ENCODE results near the gene ACTRT3.
A peak's percentile ranks its signal among the peaks of the same experiment; 100 is the strongest.

The ACTRT3 gene

DNA sequence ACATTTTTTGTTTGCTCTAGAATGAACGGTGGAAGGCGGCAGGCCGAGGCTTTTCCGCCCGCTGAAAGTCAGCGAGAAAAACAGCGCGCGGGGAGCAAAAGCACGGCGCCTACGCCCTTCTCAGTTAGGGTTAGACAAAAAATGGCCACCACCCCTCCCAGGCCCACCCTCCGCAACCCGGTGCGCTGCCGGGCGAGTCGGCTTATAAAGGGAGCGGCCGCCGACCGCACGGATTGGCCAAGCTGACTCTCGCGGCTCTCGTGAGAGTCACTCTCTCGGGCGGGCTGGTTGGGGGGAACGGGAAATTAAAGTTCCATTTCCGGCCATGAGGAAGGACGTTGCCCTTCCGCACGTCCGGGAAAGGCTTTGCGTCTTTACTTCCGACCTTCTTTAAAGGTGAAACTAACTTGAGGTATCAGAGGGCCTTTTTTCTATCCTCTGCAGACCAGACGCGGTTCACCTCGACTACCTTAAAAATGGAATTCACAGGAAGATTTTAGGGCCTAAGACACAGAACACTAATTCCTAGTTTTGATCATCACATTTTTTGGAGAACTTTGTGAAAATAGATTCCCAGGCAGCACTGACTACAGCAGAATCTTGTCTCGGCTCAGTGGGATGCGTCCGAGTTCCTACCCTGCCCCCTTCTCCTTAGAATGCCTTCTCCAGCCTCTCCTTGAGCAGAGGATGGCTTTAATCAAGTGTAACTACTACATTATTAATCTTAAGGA is 4.3 kb downstream of the ACTRT3 start, which contains the start of gene TERC:
TERC (minus strand) TSS at position 179 of the 731 bp plus-strand sequence.
- peak; percentile 60 for TF ChIP-seq TAF1 (IDR thresholded peaks at IDR 0.05; ENCODE audit: low read depth)
- 0 out of 2 replicates have a peak, but pooled peaks have one; percentile 29 for TF ChIP-seq FOXM1 (IDR thresholded peaks at IDR 0.05; ENCODE audit: borderline replicate concordance, low read depth)
- TF ChIP-seq, protein P1, sequence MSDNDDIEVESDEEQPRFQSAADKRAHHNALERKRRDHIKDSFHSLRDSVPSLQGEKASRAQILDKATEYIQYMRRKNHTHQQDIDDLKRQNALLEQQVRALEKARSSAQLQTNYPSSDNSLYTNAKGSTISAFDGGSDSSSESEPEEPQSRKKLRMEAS (IDR thresholded peaks at IDR 0.05), result peak; percentile 72; the same call in 1 of the 2 replicates
- TF ChIP-seq, protein P2, sequence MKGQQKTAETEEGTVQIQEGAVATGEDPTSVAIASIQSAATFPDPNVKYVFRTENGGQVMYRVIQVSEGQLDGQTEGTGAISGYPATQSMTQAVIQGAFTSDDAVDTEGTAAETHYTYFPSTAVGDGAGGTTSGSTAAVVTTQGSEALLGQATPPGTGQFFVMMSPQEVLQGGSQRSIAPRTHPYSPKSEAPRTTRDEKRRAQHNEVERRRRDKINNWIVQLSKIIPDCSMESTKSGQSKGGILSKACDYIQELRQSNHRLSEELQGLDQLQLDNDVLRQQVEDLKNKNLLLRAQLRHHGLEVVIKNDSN (IDR thresholded peaks at IDR 0.05), result peak; percentile 6; the same call in 1 of the 2 replicates
- no peak for TF ChIP-seq NFIC (IDR thresholded peaks at IDR 0.05)
- peak; percentile 84 for TF ChIP-seq YY1 (IDR thresholded peaks at IDR 0.05; ENCODE audit: low read depth)
- 0 out of 2 replicates have a peak, but pooled peaks have one; percentile 9 for TF ChIP-seq EP300 (IDR thresholded peaks at IDR 0.05; ENCODE audit: borderline replicate concordance)
- TF ChIP-seq TEAD4 (IDR thresholded peaks at IDR 0.05), result no peak

DNA sequence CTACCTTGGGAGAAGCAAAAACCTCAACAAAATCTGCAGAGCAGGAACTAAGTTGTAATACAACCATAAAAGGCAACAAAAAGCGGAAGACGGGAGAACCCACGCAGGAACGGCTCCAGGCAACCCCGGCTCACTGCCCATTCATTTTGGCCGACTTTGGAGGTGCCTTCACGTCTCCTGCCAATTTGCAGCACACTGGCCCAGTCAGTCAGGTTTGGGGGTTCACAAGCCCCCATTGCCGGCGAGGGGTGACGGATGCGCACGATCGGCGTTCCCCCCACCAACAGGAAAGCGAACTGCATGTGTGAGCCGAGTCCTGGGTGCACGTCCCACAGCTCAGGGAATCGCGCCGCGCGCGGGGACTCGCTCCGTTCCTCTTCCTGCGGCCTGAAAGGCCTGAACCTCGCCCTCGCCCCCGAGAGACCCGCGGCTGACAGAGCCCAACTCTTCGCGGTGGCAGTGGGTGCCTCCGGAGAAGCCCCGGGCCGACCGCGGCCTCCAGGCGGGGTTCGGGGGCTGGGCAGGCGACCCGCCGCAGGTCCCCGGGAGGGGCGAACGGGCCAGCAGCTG is 5.0 kb downstream of the ACTRT3 start:
- no peak for TF ChIP-seq TEAD4 (IDR thresholded peaks at IDR 0.05)
- peak; percentile 61; the same call in 1 of the 2 replicates for TF ChIP-seq ZBTB7A (IDR thresholded peaks at IDR 0.05; ENCODE audit: low read depth)
- TF ChIP-seq TCF12 (IDR thresholded peaks at IDR 0.05; ENCODE audit: low read depth), result peak; percentile 30; the same call in 1 of the 2 replicates

DNA sequence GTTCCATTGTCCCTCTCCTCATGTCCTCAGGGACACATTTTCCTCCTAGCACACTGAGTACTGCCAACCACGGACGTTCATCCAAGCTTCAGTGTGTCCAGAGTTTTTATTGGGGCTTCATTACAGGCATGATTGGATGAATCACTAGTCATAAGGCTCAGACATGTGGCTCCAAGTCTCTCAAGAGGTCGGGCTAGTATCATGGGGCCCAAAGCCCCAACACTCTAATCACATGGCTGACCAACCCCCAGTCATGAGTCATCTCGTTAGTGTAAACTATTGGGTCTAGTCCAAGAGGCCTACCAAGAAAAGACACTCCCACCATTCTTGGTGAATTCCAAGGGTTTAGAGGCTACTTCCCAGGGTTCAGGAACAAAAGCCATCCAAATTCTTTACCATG is 8.9 kb downstream of the ACTRT3 start:
- TF ChIP-seq, protein P2 (IDR thresholded peaks at IDR 0.05), result peak; percentile 52
- TF ChIP-seq CREB1 (IDR thresholded peaks at IDR 0.05; ENCODE audit: low read depth), result no peak
- TF ChIP-seq NFIC (IDR thresholded peaks at IDR 0.05), result peak; percentile 54
- no peak for TF ChIP-seq ZBTB7A (IDR thresholded peaks at IDR 0.05; ENCODE audit: low read depth)
- TF ChIP-seq TCF12 (IDR thresholded peaks at IDR 0.05; ENCODE audit: low read depth), result 0 out of 2 replicates have a peak, but pooled peaks have one; percentile 34
- no peak for TF ChIP-seq EP300 (IDR thresholded peaks at IDR 0.05; ENCODE audit: borderline replicate concordance)
- TF ChIP-seq, protein P1 (IDR thresholded peaks at IDR 0.05), result peak; percentile 46; the same call in 1 of the 2 replicates
- no peak for TF ChIP-seq CEBPB (IDR thresholded peaks at IDR 0.05)
- peak; percentile 64 for TF ChIP-seq TEAD4 (IDR thresholded peaks at IDR 0.05)
- no peak for TF ChIP-seq FOXM1 (IDR thresholded peaks at IDR 0.05; ENCODE audit: borderline replicate concordance, low read depth)
- TF ChIP-seq EGR1 (IDR thresholded peaks at IDR 0.05), result no peak
- no peak for TF ChIP-seq TAF1 (IDR thresholded peaks at IDR 0.05; ENCODE audit: low read depth)
- TF ChIP-seq RAD21 (IDR thresholded peaks at IDR 0.05; ENCODE audit: low read depth), result no peak
- TF ChIP-seq YY1 (IDR thresholded peaks at IDR 0.05; ENCODE audit: low read depth), result no peak
- TF ChIP-seq, protein P3, sequence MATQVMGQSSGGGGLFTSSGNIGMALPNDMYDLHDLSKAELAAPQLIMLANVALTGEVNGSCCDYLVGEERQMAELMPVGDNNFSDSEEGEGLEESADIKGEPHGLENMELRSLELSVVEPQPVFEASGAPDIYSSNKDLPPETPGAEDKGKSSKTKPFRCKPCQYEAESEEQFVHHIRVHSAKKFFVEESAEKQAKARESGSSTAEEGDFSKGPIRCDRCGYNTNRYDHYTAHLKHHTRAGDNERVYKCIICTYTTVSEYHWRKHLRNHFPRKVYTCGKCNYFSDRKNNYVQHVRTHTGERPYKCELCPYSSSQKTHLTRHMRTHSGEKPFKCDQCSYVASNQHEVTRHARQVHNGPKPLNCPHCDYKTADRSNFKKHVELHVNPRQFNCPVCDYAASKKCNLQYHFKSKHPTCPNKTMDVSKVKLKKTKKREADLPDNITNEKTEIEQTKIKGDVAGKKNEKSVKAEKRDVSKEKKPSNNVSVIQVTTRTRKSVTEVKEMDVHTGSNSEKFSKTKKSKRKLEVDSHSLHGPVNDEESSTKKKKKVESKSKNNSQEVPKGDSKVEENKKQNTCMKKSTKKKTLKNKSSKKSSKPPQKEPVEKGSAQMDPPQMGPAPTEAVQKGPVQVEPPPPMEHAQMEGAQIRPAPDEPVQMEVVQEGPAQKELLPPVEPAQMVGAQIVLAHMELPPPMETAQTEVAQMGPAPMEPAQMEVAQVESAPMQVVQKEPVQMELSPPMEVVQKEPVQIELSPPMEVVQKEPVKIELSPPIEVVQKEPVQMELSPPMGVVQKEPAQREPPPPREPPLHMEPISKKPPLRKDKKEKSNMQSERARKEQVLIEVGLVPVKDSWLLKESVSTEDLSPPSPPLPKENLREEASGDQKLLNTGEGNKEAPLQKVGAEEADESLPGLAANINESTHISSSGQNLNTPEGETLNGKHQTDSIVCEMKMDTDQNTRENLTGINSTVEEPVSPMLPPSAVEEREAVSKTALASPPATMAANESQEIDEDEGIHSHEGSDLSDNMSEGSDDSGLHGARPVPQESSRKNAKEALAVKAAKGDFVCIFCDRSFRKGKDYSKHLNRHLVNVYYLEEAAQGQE (IDR thresholded peaks at IDR 0.05; ENCODE audit: low read depth), result no peak

DNA sequence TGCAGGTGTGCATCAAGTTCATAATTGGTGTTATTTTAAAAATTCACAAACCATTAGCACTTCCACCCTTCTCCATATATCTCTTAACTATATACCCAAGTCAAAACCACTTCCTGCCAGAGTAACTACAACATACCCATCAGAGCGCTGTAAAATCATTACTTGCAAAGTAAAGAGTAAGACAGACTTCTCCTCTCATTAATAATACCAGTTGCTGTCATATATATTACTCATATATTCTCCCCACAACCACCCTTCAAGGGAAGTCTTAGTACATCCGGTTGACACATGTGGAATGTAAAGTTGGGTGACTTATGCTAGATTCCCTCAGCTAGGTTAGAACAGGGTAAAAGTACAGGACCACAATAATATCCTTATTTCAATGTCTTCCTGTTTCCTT is 10.1 kb downstream of the ACTRT3 start:
- TF ChIP-seq, protein P3 (IDR thresholded peaks at IDR 0.05; ENCODE audit: low read depth), result no peak
- TF ChIP-seq EGR1 (IDR thresholded peaks at IDR 0.05), result no peak
- TF ChIP-seq FOXM1 (IDR thresholded peaks at IDR 0.05; ENCODE audit: borderline replicate concordance, low read depth), result no peak
- no peak for TF ChIP-seq CEBPB (IDR thresholded peaks at IDR 0.05)
- TF ChIP-seq ZBTB7A (IDR thresholded peaks at IDR 0.05; ENCODE audit: low read depth), result no peak
- TF ChIP-seq TEAD4 (IDR thresholded peaks at IDR 0.05), result no peak
- TF ChIP-seq, protein P2 (IDR thresholded peaks at IDR 0.05), result no peak
- TF ChIP-seq, protein P1 (IDR thresholded peaks at IDR 0.05), result no peak
- no peak for TF ChIP-seq TCF12 (IDR thresholded peaks at IDR 0.05; ENCODE audit: low read depth)
- no peak for TF ChIP-seq RAD21 (IDR thresholded peaks at IDR 0.05; ENCODE audit: low read depth)
- TF ChIP-seq YY1 (IDR thresholded peaks at IDR 0.05; ENCODE audit: low read depth), result no peak
- TF ChIP-seq TAF1 (IDR thresholded peaks at IDR 0.05; ENCODE audit: low read depth), result no peak
- no peak for TF ChIP-seq NFIC (IDR thresholded peaks at IDR 0.05)
- TF ChIP-seq CREB1 (IDR thresholded peaks at IDR 0.05; ENCODE audit: low read depth), result no peak
- TF ChIP-seq EP300 (IDR thresholded peaks at IDR 0.05; ENCODE audit: borderline replicate concordance), result no peak
